ENCODE data around the gene DLGAP4. TPM values are rescaled to one million over a fixed set of nuclear protein-coding genes. Genes with fewer than 3 reads are reported as not detected.

Gene DLGAP4
- total RNA-seq, 4 donors from 2014 or later, result 18.8 to 46.7 (median 45.0) TPM

GRCh38 chr20:36547186-36548005, 241.3 kb downstream of the DLGAP4 start:
- Histone ChIP-seq H3K27ac (no peak overlapping the region), H3K27me3 (no peaks in the 10 kb centered on the region), H3K36me3 (peaks cover 0 to 4% of the 10 kb centered on the region in 2 donors), H3K9me3 (no peaks in the 10 kb centered on the region), H3K4me3 (no peak overlapping the region), H3K4me1 (peaks cover 8 to 9% of the 10 kb centered on the region in 2 donors)
- in situ Hi-C loops (cut with MboI; ENCODE audit: low sequenced_read_pairs in 4 of 4) (no loop called here), intact Hi-C loops (cut with DNase I; ENCODE audit: low total_unique reads) (no loop called here)
- TF ChIP-seq CTCF (IDR thresholded peaks at IDR 0.05 in 4 of 5, conservative IDR thresholded peaks at IDR 0.05 in 1 of 5) (no peak), POLR2A (IDR thresholded peaks at IDR 0.05) (no peak)
- ATAC-seq (no peak), DNase-seq (no peak)

GRCh38 chr20:36548006-36548315, 241.8 kb downstream of the DLGAP4 start:
- in situ Hi-C loops (cut with MboI; ENCODE audit: low sequenced_read_pairs in 4 of 4), result no loop called here
- intact Hi-C loops (cut with DNase I; ENCODE audit: low total_unique reads), result no loop called here
- Histone ChIP-seq H3K27ac (no peak overlapping the region), H3K4me3 (no peak overlapping the region), H3K27me3 (no peaks in the 10 kb centered on the region), H3K4me1 (peaks cover 4 to 7% of the 10 kb centered on the region in 2 donors), H3K9me3 (no peaks in the 10 kb centered on the region), H3K36me3 (peaks cover 0 to 4% of the 10 kb centered on the region in 2 donors)
- no peak for TF ChIP-seq CTCF (IDR thresholded peaks at IDR 0.05 in 4 of 5, conservative IDR thresholded peaks at IDR 0.05 in 1 of 5)
- TF ChIP-seq POLR2A (IDR thresholded peaks at IDR 0.05), result no peak
- DNase-seq, result no peak
- ATAC-seq, result no peak

GRCh38 chr20:36548704-36549627, 242.8 kb downstream of the DLGAP4 start:
- H3K9me3 ChIP-seq, result no peaks in the 10 kb centered on the region
- peaks cover 0 to 4% of the 10 kb centered on the region in 2 donors for H3K36me3 ChIP-seq
- in situ Hi-C loops (cut with MboI; ENCODE audit: low sequenced_read_pairs in 4 of 4), result no loop called here
- TF ChIP-seq CTCF (IDR thresholded peaks at IDR 0.05 in 4 of 5, conservative IDR thresholded peaks at IDR 0.05 in 1 of 5) (no peak), POLR2A (IDR thresholded peaks at IDR 0.05) (no peak)
- ATAC-seq, result no peak
- no peak overlapping the region for H3K4me3 ChIP-seq
- intact Hi-C loops (cut with DNase I; ENCODE audit: low total_unique reads), result no loop called here
- H3K27me3 ChIP-seq, result no peaks in the 10 kb centered on the region
- H3K4me1 ChIP-seq, result peaks cover 0 to 4% of the 10 kb centered on the region in 2 donors
- DNase-seq, result no peak
- H3K27ac ChIP-seq, result peak overlapping the region in 3 of 4 donors; percentile 28 to 54 (median 52)

DNA sequence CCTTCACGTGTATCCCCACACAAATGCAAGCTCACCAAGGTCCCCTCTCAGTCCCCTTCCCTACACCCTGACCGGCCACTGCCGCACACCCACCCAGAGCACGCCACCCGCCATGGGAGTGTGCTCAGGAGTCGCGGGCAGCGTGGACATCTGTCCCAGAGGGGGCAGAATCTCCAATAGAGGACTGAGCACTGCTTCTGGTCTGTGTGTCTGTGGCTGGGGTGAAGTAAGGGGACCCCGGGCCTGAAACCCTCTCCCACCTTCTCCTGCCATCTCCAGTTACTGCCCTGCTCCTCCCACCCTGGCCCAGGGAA, 243.4 kb downstream of the DLGAP4 start:
- in situ Hi-C loops (cut with MboI; ENCODE audit: low sequenced_read_pairs in 4 of 4) (no loop called here), intact Hi-C loops (cut with DNase I; ENCODE audit: low total_unique reads) (no loop called here)
- H3K9me3 ChIP-seq, result no peaks in the 10 kb centered on the region
- ATAC-seq (no peak), DNase-seq (no peak)
- peak overlapping the region in 3 of 4 donors; percentile 28 to 54 (median 52) for H3K27ac ChIP-seq
- H3K36me3 ChIP-seq, result peaks cover 0 to 4% of the 10 kb centered on the region in 2 donors
- H3K4me3 ChIP-seq, result no peak overlapping the region
- no peaks in the 10 kb centered on the region for H3K27me3 ChIP-seq
- TF ChIP-seq POLR2A (IDR thresholded peaks at IDR 0.05) (no peak), CTCF (IDR thresholded peaks at IDR 0.05 in 4 of 5, conservative IDR thresholded peaks at IDR 0.05 in 1 of 5) (no peak)
- no peaks in the 10 kb centered on the region for H3K4me1 ChIP-seq

All from gastrocnemius medialis (tissue), 4 donors.